NOMO-1 treated with DMSO at 0.1 percent for 48 hours (cell line): ENCODE results near the gene RASA3.
"Not testable (repeated sequence)": the region's sequence is repeated elsewhere in the genome, so short reads cannot be mapped to it uniquely, and the experiment has no call there.

ENCODE experiments used
- DNase-seq: peaks from one replicate; lab custom pipeline; 2025; ENCODE audit not compliant: unreplicated experiment; lab: John Stamatoyannopoulos, UW

Gene RASA3

DNA sequence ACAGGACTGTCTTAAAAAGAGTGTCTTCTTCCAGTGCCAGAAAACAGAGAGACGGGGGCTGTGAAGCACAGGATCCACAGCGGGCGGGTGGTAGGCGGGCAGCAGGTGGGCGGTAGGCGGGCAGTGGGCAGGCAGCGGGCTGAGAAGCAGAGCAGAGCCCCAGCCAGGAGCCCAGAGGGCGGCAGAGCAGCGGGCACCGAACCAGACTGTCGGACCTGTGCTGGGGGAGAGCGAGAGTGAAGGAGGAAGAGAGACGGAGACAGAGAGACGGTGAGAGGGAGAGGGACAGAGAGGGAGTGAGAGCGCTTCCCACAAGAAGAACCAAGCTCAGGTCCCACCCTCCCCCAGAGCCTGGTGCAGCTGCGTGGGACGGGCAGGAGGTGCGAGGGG lies 30.3 kb downstream of the RASA3 start:
- DNase-seq = no peak

- no peak for DNase-seq
Measured at GRCh38 chr13:114101358-114102130, 30.9 kb downstream of the RASA3 start.

DNA sequence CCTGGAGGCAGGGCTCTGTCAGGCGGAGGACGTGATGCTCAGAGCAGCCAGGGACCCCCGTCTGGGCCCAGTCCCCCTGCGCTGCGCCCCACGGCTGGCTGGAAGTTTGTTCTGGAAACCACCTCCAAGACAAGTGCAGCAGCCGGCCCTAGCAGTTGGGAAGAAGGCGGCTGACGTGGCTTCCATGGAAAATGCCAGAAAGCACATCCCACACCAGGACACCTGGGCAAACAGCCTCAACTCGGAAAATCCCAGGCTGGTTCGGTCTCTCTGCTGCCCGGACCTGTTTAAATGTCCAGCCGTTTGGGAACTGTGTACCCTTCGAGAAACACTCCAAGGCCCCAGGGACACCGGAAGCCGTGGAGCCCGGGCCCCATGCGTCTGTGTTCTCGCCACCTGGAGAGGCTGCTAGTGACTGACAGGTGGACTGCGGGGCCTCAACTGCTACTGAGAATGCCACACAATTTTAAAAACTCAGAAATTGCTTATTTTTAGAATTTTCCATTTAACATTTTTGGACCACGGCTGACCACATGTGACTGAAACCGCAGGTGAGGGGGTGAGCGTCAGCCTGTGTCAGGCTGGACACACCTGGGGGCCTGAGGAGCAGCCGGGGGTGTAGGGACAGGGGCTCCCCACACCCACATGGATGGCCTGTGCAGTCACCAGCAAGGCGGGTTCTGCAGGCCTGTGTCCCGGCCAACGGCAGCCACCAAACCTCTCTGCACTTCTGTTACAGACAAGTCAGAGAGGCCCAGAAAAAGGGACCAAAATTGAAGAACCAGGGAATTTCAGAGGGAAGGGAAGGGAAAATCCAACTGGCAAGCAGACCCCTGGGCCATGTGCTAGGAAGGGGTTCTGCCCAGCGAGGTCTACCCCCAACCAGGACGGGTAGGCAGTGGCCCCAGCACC lies 31.7 kb downstream of the RASA3 start:
- DNase-seq = no peak

GRCh38 chr13:114099918-114100445 lies 32.4 kb downstream of the RASA3 start:
- no peak for DNase-seq

DNA sequence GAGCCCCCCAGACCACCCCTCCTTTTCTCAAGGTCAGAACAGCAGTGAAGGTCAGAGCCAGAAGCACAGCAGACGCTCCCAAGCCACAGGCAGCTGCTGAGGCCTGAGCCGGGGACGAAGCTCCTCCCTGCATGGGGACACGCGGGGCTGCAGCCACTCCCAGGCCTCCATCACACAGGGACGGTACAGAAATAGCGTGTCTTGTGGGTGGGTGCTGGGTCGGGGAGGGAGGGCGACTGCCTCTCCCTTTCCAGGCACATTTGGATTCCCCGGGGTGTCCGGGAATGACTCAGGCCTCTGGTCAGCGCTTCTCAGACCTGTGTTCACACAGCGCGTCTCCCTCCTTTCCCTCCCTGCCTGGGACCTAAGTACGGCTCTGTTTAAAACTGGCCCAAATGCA lies 33.2 kb downstream of the RASA3 start:
- no peak for DNase-seq

DNA sequence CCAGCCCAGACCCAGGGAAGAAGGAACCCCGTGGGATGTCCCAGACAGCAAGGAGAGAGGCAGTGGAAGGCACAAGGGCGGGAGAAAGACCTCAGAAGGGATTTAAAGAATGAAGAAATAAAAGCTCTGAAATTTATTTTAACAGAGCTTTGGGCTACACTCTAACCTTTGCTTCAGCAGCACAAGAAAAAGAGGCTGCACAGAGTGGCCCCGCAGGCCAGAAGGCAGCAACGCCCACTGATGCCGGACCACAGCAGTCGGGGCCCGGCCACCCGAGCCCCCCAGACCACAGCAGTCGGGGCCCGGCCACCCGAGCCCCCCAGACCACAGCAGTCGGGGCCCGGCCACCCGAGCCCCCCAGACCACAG lies 33.8 kb downstream of the RASA3 start:
- not testable (repeated sequence) for DNase-seq

GRCh38 chr13:114097893-114098688 lies 34.3 kb downstream of the RASA3 start:
- no peak for DNase-seq

DNA sequence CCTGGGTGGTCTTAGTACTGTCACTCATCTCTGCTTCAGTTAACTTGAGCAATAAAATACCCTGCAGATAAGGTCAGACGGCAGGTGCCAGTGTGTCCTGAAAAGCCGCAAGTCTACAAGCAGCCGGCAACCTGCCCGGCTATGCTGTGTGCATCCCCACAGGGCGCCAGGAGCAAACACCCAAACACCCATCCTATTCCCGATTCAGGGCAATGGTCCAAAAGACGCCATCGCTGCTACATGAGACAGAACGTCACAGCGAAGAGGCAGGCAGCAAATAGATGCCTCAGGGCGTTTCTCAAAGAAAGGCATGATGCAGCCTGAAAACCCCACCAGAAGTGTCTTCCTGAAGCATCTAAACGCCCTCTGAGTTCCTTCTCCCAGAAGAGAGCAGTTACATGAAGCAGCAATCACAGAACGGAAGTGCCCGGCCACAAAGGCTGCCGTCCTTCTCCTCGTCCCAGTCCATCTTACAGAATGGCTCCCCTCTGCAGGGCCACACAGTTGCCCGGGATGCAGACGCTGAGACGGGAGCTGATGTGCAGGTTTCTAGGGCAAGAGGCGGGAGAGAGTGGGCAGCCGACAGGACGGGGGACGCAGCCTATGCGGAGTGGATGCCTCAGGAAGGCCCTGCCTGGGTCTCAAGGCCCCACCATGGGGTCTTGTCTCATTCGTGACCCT lies 35.1 kb downstream of the RASA3 start:
- DNase-seq = peak; percentile 28

GRCh38 chr13:114096811-114097211 lies 35.6 kb downstream of the RASA3 start:
- no peak for DNase-seq

DNA sequence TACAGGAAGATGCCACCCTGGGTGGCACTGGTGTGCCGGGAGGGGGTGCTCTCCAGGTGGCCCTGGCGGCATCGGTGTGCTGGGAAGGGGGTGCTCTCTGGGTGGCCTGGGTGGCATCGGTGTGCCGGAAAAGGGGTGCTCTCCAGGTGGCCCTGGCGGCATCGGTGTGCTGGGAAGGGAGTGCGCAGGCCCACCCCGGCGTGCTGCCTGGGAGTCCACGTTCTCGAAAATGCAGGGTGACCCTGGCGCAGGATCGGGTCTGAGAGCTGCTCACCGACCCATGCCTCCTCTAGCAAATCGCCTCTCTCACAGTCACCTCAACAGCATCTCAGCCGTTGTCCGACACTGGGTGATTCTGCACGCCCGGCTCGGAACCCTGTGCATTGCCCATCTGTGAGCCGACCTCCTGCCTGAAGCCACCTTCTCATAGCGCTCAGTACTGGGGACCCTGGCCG lies 36.4 kb downstream of the RASA3 start:
- no peak for DNase-seq

DNA sequence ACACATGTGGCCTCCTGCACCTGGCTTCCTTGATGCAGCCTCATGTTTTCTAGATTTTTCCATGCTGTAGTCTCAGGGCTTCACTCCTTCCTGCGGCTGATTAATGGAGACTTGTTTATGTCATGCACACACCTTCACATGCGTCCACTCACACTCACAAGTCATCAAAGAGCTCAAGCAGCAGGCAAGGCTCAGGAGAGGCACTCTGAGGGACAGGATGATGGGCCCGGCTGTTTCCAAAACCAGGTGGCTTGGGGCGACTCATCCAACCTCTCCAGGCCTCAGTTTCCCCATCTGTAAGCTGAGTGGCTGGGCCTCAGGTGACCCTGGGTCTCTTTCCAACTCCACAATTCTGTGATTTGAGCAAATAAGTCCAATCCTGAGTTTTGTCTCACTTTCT lies 36.9 kb downstream of the RASA3 start:
- DNase-seq = no peak

DNA sequence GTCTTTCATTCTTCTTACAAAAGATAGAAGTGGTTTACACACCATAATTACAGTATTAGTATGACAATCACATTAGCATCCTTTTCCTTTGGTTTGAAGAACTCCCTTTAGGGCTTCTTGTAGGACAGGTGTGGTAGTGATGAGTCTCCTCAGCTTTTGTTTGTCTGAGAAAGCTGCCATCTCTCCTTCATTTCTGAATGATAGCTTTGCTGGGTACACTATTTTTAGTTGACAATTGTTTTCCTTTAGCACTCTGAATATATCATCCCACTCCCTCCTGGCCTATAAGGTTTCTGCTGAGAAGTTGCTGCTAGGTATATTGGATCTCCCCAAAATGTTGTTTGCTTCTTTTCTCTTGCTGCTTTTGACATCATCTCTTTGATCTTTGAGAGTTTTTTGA lies 39.3 kb downstream of the RASA3 start:
- no peak for DNase-seq

- no peak for DNase-seq
Measured at GRCh38 chr13:114092468-114092867, 40.0 kb downstream of the RASA3 start.

DNA sequence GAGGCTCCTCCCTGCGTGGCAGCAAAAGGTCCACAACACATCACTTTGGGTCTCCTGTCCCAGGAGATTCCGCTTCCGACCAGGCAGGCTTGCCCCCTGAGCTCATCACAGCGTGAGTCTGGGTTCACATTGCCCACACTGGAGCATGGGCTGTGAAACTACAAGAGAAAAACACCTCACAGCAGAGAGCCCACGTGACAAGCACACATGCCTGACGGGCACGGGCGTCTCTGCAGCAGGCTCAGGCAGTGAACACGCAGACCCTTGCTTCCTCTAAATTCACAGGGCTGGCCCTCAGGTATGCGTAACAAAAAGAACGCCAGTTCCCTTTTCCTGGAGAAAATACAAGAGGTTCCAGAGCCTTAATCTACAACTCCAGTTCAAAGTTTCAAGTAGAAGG lies 41.9 kb downstream of the RASA3 start:
- DNase-seq = no peak

DNA sequence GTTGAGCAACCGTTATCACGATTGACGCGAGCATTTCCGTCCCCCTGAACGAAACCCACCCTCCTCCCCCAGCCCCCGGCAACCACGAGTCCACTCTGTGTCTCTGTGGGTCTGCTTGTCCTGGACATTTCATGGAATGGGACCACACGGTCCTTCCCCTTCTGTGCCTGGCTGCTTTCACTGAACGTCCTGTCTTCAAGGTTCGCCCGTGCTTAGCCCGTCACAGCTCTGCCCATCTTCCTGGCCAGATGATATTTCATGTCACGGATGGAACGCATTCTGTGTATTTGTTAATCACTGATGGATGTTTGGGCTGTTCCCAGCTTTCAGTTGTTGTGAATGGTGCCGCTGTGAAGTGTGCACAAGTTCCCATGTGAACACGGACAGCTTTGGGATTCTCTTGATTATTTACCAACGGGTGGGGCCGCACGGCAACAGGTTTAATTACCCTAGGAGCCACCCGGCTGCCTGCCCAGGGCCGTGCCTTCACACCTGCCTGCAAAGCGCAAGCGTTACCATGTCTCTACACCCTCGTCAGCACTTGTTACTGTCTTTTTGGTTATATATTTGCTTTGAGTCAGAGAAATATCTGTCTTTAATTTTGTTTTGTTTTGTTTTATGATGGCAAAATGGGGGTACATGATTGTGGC lies 42.5 kb downstream of the RASA3 start:
- no peak for DNase-seq

GRCh38 chr13:114089341-114089740 lies 43.1 kb downstream of the RASA3 start:
- DNase-seq = no peak

DNA sequence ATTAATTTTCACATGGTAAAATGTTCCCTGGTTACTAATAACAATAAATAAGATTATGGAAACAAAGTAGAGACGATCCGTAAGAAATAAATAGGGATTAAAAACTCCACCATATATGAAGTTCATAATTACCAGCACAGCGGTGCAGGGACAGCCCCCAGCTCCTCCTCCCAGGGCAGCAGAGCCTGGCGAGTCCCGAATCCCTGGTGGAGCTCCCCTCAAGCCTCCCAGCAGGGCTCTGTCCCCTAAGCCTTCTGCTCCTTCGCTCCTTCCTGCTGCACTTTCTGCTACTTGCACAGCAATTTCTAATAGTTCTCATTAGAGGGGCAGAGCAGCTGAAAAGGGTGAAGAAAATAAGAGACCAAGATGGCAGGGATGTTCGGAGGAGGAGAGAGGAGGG lies 43.6 kb downstream of the RASA3 start:
- no peak for DNase-seq

DNA sequence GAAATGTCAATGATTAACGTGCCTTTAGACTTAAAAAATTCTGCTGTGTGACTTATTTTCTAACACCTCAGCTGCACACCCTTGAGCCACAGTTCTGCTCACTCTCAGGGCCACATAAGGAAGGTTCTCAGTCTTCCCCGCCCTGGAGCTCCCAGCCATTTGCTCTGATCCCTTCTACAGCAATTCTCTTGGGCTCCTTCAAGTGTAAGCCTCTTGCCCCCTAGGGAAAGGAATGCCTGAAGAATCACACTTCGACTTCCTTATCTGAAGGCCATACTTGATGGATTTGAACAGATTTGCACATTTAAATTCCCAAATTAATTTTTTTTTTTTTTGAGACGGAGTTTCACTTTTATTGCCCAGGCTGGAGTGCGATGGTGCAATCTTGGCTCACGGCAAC lies 44.2 kb downstream of the RASA3 start:
- no peak for DNase-seq

- DNase-seq = no peak
Measured at GRCh38 chr13:114087430-114087829, 45.0 kb downstream of the RASA3 start.
